GM12801 (cell line): ENCODE measurements around the gene UBTF.

Source experiments
- CTCF ChIP-seq: IDR thresholded peaks from one replicate; pipeline ENCODE4 v1.5.1; 2011; ENCODE audit warnings: control low read depth; ENCODE audit not compliant: insufficient read length; ENCODE audit errors: extremely low read depth

Gene UBTF

GRCh38 chr17:44164476-44164875, 55.0 kb downstream of the UBTF start:
- no peak for TF ChIP-seq CTCF

GRCh38 chr17:44159519-44160210, 59.8 kb downstream of the UBTF start:
- no peak for TF ChIP-seq CTCF

GRCh38 chr17:44155488-44155887, 64.0 kb downstream of the UBTF start:
- TF ChIP-seq CTCF: no peak
